Measurements from ENCODE around the gene PAPLN. TPM values are rescaled to one million over a fixed set of nuclear protein-coding genes. Genes with fewer than 3 reads are reported as not detected.

The PAPLN gene
- total and polyA plus RNA-seq, 9 of the 15 experiments (the other 6 are each of a cell fraction or from before 2014, with no cell fraction given): 0.43 to 3.5 (median 1.7) TPM

DNA sequence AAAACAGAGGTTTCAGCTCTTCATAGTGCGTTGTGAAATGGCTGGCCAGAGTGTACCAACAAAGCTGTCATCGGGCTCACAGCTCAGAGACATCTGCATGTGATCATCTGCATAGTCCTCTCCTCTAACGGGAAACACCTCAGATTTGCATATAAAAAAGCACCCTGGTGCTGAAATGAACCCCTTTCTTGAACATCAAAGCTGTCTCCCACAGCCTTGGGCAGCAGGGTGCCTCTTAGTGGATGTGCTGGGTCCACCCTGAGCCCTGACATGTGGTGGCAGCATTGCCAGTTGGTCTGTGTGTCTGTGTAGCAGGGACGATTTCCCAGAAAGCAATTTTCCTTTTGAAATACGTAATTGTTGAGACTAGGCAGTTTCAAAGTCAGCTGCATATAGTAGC lies 14.3 kb upstream of the PAPLN start (continued):
- no peak for TF ChIP-seq ETS1 (conservative IDR thresholded peaks at IDR 0.05; ENCODE audit: control insufficient read depth, low read depth, low read length)
- no peak for TF ChIP-seq MED1 (CRISPR knock-in tag; IDR thresholded peaks at IDR 0.05; ENCODE audit: borderline replicate concordance)
- TF ChIP-seq RBM39 (optimal IDR thresholded peaks at IDR 0.05; ENCODE audit: low read depth, low read length): no peak
- TF ChIP-seq THRA (IDR thresholded peaks at IDR 0.05): no peak
- TF ChIP-seq HES1 (IDR thresholded peaks at IDR 0.05; ENCODE audit: low read depth): no peak
- no peak for TF ChIP-seq SRSF7 (optimal IDR thresholded peaks at IDR 0.05; ENCODE audit: low read depth, low read length)
- TF ChIP-seq, protein P1, sequence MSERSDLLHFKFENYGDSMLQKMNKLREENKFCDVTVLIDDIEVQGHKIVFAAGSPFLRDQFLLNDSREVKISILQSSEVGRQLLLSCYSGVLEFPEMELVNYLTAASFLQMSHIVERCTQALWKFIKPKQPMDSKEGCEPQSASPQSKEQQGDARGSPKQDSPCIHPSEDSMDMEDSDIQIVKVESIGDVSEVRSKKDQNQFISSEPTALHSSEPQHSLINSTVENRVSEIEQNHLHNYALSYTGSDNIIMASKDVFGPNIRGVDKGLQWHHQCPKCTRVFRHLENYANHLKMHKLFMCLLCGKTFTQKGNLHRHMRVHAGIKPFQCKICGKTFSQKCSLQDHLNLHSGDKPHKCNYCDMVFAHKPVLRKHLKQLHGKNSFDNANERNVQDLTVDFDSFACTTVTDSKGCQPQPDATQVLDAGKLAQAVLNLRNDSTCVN (CRISPR knock-in tag; IDR thresholded peaks at IDR 0.05): no peak
- TF ChIP-seq ZFP36 (IDR thresholded peaks at IDR 0.05; ENCODE audit: low read depth, low read length, partially characterized antibody): no peak
- TF ChIP-seq, protein P2, sequence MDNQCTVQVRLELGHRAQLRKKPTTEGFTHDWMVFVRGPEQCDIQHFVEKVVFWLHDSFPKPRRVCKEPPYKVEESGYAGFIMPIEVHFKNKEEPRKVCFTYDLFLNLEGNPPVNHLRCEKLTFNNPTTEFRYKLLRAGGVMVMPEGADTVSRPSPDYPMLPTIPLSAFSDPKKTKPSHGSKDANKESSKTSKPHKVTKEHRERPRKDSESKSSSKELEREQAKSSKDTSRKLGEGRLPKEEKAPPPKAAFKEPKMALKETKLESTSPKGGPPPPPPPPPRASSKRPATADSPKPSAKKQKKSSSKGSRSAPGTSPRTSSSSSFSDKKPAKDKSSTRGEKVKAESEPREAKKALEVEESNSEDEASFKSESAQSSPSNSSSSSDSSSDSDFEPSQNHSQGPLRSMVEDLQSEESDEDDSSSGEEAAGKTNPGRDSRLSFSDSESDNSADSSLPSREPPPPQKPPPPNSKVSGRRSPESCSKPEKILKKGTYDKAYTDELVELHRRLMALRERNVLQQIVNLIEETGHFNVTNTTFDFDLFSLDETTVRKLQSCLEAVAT (IDR thresholded peaks at IDR 0.05): no peak
